Small intestine (tissue), 7 donors: ENCODE results near the gene CCSER1. TPM values are rescaled to one million over a fixed set of nuclear protein-coding genes. Genes with fewer than 3 reads are reported as not detected.

Experiments used
- DNase-seq, 2 donors: peaks; one replicate each; pipeline versions ENCODE4 v3.0.0 to v3.0.0-alpha.2; 2013
- FAIRE-seq: peaks from 2 replicates; lab custom pipeline; 2012; peaks lifted over from hg19 to GRCh38; lab: Jason Lieb, UNC
- H3K27ac ChIP-seq, 3 donors: one replicate each; pipeline ENCODE4 v1.5.1; 2013; ENCODE audit warnings: low read length in 2 of 3, mild to moderate bottlenecking in 2 of 3, control low read depth in 1 of 3, inconsistent platforms in 1 of 3, low read depth in 1 of 3, moderate library complexity in 1 of 3
- H3K27me3 ChIP-seq, 3 donors: one replicate each; pipeline ENCODE4 v1.6.1; 2013; ENCODE audit warnings: low read length in 3 of 3, inconsistent platforms in 1 of 3; ENCODE audit not compliant: control insufficient read depth in 3 of 3, insufficient read depth in 3 of 3
- H3K36me3 ChIP-seq, 3 donors: one replicate each; pipeline ENCODE4 v1.6.1; 2013; ENCODE audit warnings: low read length in 3 of 3, inconsistent platforms in 1 of 3, low read depth in 1 of 3, mild to moderate bottlenecking in 1 of 3, moderate library complexity in 1 of 3; ENCODE audit not compliant: control insufficient read depth in 3 of 3, insufficient read depth in 2 of 3
- H3K4me1 ChIP-seq, 3 donors: one replicate each; pipeline ENCODE4 v1.6.1; 2013; ENCODE audit warnings: low read length in 2 of 3, inconsistent platforms in 1 of 3, low read depth in 1 of 3, mild to moderate bottlenecking in 1 of 3, moderate library complexity in 1 of 3; ENCODE audit not compliant: control insufficient read depth in 3 of 3, insufficient read depth in 2 of 3
- H3K4me3 ChIP-seq, 3 donors: one replicate each; pipeline ENCODE4 v1.5.1; 2013; ENCODE audit warnings: low read length in 3 of 3, control low read depth in 1 of 3, inconsistent platforms in 1 of 3, low read depth in 1 of 3, mild to moderate bottlenecking in 1 of 3, moderate library complexity in 1 of 3
- H3K9me3 ChIP-seq, 2 donors: one replicate each; pipeline ENCODE4 v1.6.1; 2013; ENCODE audit warnings: low read depth in 1 of 2, low read length in 1 of 2; ENCODE audit not compliant: control insufficient read depth in 2 of 2, insufficient read depth in 1 of 2
- WGBS, 3 donors: extraction: QIAGEN DNeasy Blood & Tissue Kit; methylation state at CpG; one replicate each; pipeline ENCODE4 v1.1.7; 2013; 5-methylcytosine and 5-hydroxymethylcytosine counted together
- polyA plus RNA-seq, 4 donors: library from polyadenylated mRNA; stranded (reverse) in 3 of 4; unstranded in 1 of 4; fragments of 200-250 nt in 3 of 4; fragments of 120-200 nt in 1 of 4; gene quantifications; one replicate each; pipeline versions ENCODE4 v1.2.1 to v1.2.3, GENCODE V29; 2013
- donor health status: healthy with polysubstance abuse.
- donor health status: control.
- donor health status: control.
- donor health status: Bipolar disorder and iron deficiency.
- donor health status: healthy.

The CCSER1 gene
- polyA plus RNA-seq, 4 donors, result 3.5 to 8.7 (median 5.7) TPM

DNA sequence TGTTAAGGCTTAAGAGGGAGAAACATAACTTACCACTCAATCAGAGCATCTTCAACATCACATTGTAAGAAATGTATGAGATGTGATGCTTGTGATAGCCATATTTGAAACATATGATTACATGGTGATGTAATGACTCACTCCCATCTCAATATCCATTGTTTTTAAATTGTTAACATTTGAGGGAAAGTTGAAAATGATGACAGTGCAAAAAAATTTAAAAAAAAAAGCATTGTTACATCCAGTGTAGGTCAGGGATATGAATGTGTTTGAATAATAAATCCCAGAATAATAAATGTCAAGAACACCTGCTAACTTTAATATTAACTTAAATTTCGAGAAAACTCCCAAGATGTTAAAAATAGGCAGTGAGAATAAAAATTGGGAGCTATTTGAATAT is 6.4 kb upstream of the CCSER1 start:
- Histone ChIP-seq H3K9me3 (no peaks in the 10 kb centered on the region), H3K36me3 (no peaks in the 10 kb centered on the region), H3K4me1 (no peaks in the 10 kb centered on the region), H3K27me3 (no peaks in the 10 kb centered on the region), H3K4me3 (no peak overlapping the region), H3K27ac (no peak overlapping the region)
- peak; percentile 67 for FAIRE-seq
- no peak for DNase-seq
- WGBS, 3 donors, result 72 to 89% (median 89%) methylated on average over 1 of the region's 1 CpG

DNA sequence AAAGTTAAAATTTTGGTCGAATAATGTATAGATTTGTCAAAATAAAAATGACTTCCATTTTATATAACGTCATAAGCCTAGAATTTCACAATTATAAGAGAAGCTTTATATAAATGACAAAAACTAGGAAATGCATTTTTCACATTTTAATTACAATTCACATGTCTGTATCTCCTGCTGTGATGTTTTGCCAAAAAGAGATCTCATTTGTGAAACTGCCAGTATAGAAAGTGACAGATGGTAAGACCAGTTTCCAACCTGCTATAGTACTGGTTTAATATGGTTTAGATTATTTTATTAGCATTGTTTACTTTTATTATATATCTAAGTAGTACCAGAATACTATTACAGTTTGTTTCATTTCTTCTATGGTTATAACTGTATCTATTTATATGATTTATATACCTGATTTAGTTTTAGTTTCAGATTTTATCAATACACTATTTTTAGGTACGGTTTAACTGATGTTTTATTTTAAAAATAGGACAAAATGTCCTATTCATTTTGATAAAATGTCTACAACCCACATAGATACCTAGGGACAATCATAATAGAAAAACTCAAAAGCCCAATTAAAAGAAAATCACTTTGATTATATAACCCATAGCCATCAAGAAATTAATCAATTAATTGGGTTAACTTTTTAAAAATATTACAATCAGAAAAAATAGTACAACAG is 5.4 kb upstream of the CCSER1 start:
- H3K27ac ChIP-seq, result no peak overlapping the region

DNA sequence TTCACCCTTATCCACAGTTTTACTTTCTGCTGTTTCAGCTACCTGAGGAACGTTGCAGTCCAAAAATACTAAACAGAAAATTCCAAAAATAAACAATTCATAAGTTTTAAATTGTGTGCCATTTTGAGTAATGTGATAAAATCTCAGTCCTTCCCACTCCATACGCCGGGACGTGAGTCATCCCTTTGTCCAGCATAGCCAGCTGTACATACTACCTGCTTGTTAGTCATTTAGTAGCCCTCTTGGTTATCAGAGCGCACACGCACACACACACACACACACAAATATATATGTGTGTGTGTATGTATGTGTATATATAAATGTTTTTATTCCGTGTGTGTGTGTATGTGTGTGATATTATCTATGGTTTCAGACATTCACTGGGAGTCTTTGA is 4.8 kb upstream of the CCSER1 start:
- H3K9me3 ChIP-seq, result no peaks in the 10 kb centered on the region
- no peak overlapping the region for H3K4me3 ChIP-seq
- H3K36me3 ChIP-seq, result no peaks in the 10 kb centered on the region
- H3K27ac ChIP-seq, result no peak overlapping the region
- FAIRE-seq (no peak), DNase-seq (no peak)
- 67 to 74% (median 74%) methylated on average over 7 of the region's 7 CpGs for WGBS, 3 donors
- no peaks in the 10 kb centered on the region for H3K27me3 ChIP-seq
- H3K4me1 ChIP-seq, result no peaks in the 10 kb centered on the region

More for the DNA sequence above, 5.4 kb upstream of the CCSER1 start:
- WGBS, 3 donors, result 73 to 76% (median 74%) methylated on average over 3 of the region's 3 CpGs
- Histone ChIP-seq H3K4me1 (no peaks in the 10 kb centered on the region), H3K4me3 (no peak overlapping the region), H3K9me3 (no peaks in the 10 kb centered on the region), H3K36me3 (no peaks in the 10 kb centered on the region), H3K27me3 (no peaks in the 10 kb centered on the region)
- FAIRE-seq, result peak; percentile 49
- DNase-seq, result no peak

DNA sequence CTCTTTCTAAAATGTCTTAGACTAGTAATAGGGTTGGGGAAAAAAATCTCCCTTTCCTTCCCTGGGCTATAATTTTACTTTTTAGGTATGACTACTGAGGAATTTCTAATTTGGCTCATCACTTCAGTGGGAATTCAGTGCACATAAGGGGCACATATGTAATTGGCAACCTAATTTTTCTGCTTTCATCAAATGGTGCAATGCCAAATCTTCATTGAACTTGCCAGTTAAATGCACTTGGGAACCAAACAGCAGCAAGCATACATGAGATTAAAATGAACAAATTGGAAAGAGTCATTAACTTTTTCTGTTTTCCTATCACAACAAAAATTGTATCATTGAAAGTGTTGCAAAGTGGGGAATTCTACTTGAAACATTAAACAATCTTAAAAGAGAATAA is 2.9 kb upstream of the CCSER1 start:
- Histone ChIP-seq H3K36me3 (no peaks in the 10 kb centered on the region), H3K4me1 (no peaks in the 10 kb centered on the region), H3K9me3 (no peaks in the 10 kb centered on the region), H3K27ac (no peak overlapping the region), H3K27me3 (no peaks in the 10 kb centered on the region), H3K4me3 (no peak overlapping the region)
- no peak for DNase-seq
- FAIRE-seq, result no peak

DNA sequence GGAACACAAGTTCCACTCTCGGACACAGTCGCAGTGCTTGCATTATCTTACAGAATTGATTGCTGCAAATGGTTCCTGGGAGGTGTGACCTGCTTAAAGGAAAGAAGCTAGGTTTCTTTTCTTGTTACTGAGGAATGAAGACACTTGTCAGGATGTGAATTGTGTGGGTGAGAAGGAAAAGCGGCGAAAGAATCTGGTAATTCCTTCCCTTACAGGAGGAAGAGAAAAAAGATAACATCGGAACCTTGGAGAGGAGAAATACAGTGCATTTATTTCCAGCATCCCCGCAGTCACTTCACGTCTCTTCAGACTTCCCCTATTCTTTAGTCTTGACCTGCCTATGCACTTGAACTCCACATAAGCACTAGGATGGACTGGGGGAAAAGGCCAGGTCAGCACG is 389 bp upstream of the CCSER1 start:
- peak overlapping the region in 2 of 3 donors; percentile 63 to 75 for H3K4me3 ChIP-seq

DNA sequence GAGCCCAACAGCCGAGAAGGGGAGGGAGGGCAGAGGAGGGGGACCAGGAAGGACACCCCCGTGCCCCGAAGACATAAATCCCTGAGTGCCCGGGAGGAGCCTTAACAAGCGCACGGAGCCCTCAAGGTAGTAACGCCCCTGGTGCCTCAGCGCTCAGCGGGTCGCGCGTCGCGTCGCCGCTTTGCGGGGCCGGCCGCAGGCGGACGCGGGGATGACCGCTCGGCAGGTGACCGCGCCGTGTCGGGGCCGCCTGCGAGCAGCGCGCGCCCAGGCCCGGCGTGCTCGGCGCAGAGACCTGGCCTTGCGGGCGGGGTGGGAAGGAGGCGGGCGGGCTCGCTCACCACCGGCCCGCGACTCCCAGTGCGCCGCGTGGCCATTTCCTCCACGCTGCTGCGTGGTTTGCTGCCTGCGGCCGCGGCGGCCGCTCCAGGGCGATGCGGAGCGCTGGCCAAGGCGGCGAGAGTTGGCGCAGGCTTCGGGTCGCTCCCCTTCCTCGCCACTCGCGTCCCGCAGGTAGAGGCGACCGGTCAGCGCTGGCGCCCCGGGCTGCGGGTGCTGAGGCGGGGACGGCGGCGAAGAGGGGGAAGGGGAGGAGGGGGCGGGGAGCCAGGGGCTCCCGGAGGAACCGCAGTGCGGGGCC is 632 bp downstream of the CCSER1 start:
- Histone ChIP-seq H3K9me3 (no peaks in the 10 kb centered on the region), H3K27me3 (no peaks in the 10 kb centered on the region), H3K4me3 (peak overlapping the region; percentile 41 to 75 (median 63)), H3K4me1 (no peaks in the 10 kb centered on the region), H3K27ac (peak overlapping the region; percentile 71 to 96 (median 92)), H3K36me3 (no peaks in the 10 kb centered on the region)
- 1% methylated on average over 57 to 81 of the region's 81 CpGs for WGBS, 3 donors
- no peak for FAIRE-seq
- DNase-seq, result peak; percentile 41 to 85

More for the DNA sequence above, 389 bp upstream of the CCSER1 start:
- FAIRE-seq (no peak), DNase-seq (no peak)
- Histone ChIP-seq H3K27me3 (no peaks in the 10 kb centered on the region), H3K27ac (peak overlapping the region in 2 of 3 donors; percentile 24 to 96), H3K4me1 (no peaks in the 10 kb centered on the region), H3K9me3 (no peaks in the 10 kb centered on the region), H3K36me3 (no peaks in the 10 kb centered on the region)
- 8 to 17% (median 15%) methylated on average over 8 of the region's 8 CpGs for WGBS, 3 donors

DNA sequence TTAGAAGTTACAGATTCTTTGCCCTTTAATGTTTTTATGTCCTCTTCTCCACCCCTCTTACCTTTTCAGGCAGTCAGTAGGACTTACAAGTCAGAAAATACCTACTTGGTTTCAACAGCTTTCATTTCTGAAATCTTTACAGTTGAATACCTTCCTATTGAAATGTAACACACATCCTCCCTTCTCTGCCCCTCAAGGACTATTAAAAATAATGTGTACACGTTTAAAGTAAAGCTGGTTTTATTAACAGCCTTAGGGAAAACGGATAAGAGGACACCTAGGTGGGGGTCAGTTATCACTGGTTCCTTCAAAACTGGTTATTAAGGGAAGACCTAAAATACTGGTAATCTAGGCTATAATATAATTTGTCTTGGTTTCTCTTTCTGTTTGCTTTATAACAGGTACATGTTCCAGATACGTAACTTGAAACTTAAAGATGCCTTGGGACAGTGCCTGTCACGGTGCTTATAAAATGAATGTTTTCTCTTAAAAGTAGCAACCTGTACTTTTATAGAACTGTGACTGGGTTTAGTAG is 1.8 kb downstream of the CCSER1 start:
- DNase-seq (peak; percentile 44 to 54), FAIRE-seq (no peak)
- Histone ChIP-seq H3K4me1 (no peaks in the 10 kb centered on the region), H3K27me3 (no peaks in the 10 kb centered on the region), H3K27ac (peak overlapping the region in 2 of 3 donors; percentile 71 to 96), H3K9me3 (no peaks in the 10 kb centered on the region), H3K36me3 (no peaks in the 10 kb centered on the region), H3K4me3 (peak overlapping the region in 2 of 3 donors; percentile 63 to 75)
- WGBS, 3 donors, result 5 to 27% (median 18%) methylated on average over 4 of the region's 4 CpGs

DNA sequence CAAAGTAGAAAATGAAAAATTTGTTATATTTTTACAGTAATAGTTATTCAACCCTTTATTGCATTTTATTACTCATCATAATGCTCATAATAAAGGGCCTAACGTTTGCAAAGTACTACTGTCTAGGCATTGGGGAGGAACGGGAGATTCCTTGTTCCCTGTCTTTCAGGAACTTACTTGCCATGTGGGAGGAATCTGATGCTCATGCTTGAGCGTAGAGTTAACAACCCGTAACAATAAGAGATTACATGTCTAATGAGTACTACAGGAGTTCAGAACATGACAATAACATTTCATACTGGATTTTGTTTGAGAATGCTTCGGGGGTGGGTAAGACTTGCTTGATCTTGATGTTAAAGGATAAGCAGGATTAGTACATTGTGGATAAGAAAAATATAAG is 2.9 kb downstream of the CCSER1 start:
- Histone ChIP-seq H3K4me3 (no peak overlapping the region), H3K4me1 (no peaks in the 10 kb centered on the region), H3K36me3 (no peaks in the 10 kb centered on the region), H3K9me3 (no peaks in the 10 kb centered on the region), H3K27ac (no peak overlapping the region), H3K27me3 (no peaks in the 10 kb centered on the region)
- 37 to 72% (median 59%) methylated on average over 5 of the region's 5 CpGs for WGBS, 3 donors
- FAIRE-seq, result no peak
- peak in 1 of 2 donors; percentile 11 for DNase-seq
